Activated naive CD4-positive, alpha-beta T cell treated with anti-CD3 and anti-CD28 coated beads, Interleukin-2, amount 10 ng/mL, durations not matched to agents 7 days and 5 days (primary cell): ENCODE measurements around the gene ZNF385D.

ENCODE experiments used
- CTCF ChIA-PET: fragments of 350-600 bp; sonication (Branson Sonifier 250); formaldehyde crosslinking; loops from one replicate; lab custom pipeline; 2021; ENCODE audit warnings: antibody characterized with exemption; lab: Charles Lee
- DNase-seq: peaks from one replicate; pipeline ENCODE4 v3.0.0-alpha.2; 2020
- H3K27ac Mint-ChIP-seq: one replicate; pipeline ENCODE4 v1.8.0; 2021; ENCODE audit warnings: mild to moderate bottlenecking, moderate library complexity, mixed read lengths
- H3K27me3 Mint-ChIP-seq: one replicate; pipeline ENCODE4 v1.8.0; 2021; ENCODE audit warnings: mild to moderate bottlenecking, mixed read lengths
- H3K36me3 Mint-ChIP-seq: one replicate; pipeline ENCODE4 v1.8.0; 2021; ENCODE audit warnings: mixed read lengths
- H3K4me1 Mint-ChIP-seq: one replicate; pipeline ENCODE4 v1.8.0; 2021; ENCODE audit warnings: mixed read lengths
- H3K4me3 Mint-ChIP-seq: one replicate; pipeline ENCODE4 v1.8.0; 2021; ENCODE audit warnings: mild to moderate bottlenecking, moderate library complexity, mixed read lengths
- H3K9me3 Mint-ChIP-seq: one replicate; pipeline ENCODE4 v1.8.0; 2021; ENCODE audit warnings: mixed read lengths

Gene ZNF385D

DNA sequence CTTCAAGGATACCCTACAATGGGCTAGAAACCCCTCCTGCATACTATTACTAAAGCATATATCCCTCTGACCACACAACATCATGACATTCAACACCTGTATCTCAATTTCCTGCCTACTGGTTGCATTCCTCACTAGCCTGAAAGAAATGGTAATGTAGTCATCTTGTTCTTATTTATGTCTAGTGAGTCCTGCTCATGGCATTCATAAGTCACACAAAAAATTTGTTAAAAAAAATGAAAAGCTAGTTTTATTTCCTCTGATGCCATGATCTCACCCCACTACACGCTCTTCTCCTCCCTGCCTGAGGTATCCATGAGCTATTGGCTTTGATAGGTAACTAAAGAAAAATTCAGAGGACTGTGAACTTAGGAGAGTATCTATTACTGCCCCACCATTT is 284.5 kb downstream of the ZNF385D start:
- CTCF ChIA-PET: no interaction called here
- H3K27me3 Mint-ChIP-seq: no peaks in the 10 kb centered on the region
- no peaks in the 10 kb centered on the region for H3K4me1 Mint-ChIP-seq
- no peak for DNase-seq
- H3K27ac Mint-ChIP-seq: no peak overlapping the region
- H3K36me3 Mint-ChIP-seq: no peaks in the 10 kb centered on the region
- no peak overlapping the region for H3K4me3 Mint-ChIP-seq
- peaks cover 3% of the 10 kb centered on the region for H3K9me3 Mint-ChIP-seq

- Mint-ChIP-seq H3K27ac (no peak overlapping the region), H3K4me1 (no peaks in the 10 kb centered on the region), H3K27me3 (no peaks in the 10 kb centered on the region), H3K36me3 (no peaks in the 10 kb centered on the region), H3K4me3 (no peak overlapping the region), H3K9me3 (peaks cover 1% of the 10 kb centered on the region)
- no peak for DNase-seq
- CTCF ChIA-PET: no interaction called here
These were observed 286.3 kb downstream of the ZNF385D start for GRCh38 chr3:21464746-21465145.

GRCh38 chr3:21463319-21463718 is 287.7 kb downstream of the ZNF385D start:
- CTCF ChIA-PET: no interaction called here
- no peak overlapping the region for H3K27ac Mint-ChIP-seq
- H3K9me3 Mint-ChIP-seq: peaks cover 2% of the 10 kb centered on the region
- no peak overlapping the region for H3K4me3 Mint-ChIP-seq
- DNase-seq: no peak
- H3K4me1 Mint-ChIP-seq: no peaks in the 10 kb centered on the region
- no peaks in the 10 kb centered on the region for H3K27me3 Mint-ChIP-seq
- no peaks in the 10 kb centered on the region for H3K36me3 Mint-ChIP-seq

DNA sequence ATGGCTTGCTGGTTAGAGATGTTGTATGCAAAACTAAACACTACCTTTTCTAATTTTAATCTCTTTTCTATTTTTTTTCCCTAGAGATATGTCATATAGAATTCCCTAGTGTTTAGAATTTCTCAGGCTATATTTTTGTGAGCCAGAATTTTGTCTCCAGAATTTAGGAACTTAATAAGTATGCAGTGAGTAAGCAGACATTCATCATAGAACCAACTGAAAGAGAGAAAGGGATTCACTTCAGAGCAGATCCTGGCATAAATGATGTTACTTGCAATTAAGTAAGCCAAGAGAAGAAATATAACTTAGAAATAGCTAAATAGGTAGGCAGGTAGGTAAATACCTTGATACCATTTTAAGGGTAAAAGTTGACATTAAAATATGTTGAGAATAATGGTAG is 288.9 kb downstream of the ZNF385D start:
- CTCF ChIA-PET: no interaction called here
- Mint-ChIP-seq H3K27me3 (no peaks in the 10 kb centered on the region), H3K4me1 (no peaks in the 10 kb centered on the region), H3K9me3 (peaks cover 3% of the 10 kb centered on the region), H3K27ac (no peak overlapping the region), H3K36me3 (no peaks in the 10 kb centered on the region), H3K4me3 (no peak overlapping the region)
- no peak for DNase-seq

- no peaks in the 10 kb centered on the region for H3K4me1 Mint-ChIP-seq
- CTCF ChIA-PET: no interaction called here
- H3K9me3 Mint-ChIP-seq: peaks cover 8% of the 10 kb centered on the region
- DNase-seq: no peak
- no peak overlapping the region for H3K27ac Mint-ChIP-seq
- H3K4me3 Mint-ChIP-seq: no peak overlapping the region
- no peaks in the 10 kb centered on the region for H3K27me3 Mint-ChIP-seq
- no peaks in the 10 kb centered on the region for H3K36me3 Mint-ChIP-seq
These were observed 293.9 kb downstream of the ZNF385D start for GRCh38 chr3:21457084-21457483.

- peaks cover 9% of the 10 kb centered on the region for H3K9me3 Mint-ChIP-seq
- no peak overlapping the region for H3K4me3 Mint-ChIP-seq
- no peak overlapping the region for H3K27ac Mint-ChIP-seq
- CTCF ChIA-PET: interaction anchor here (0.9 kb wide), 1 partner anchor 158 kb away, joined by 3 read pairs; no protein-coding TSS in a partner anchor
- H3K27me3 Mint-ChIP-seq: no peaks in the 10 kb centered on the region
- H3K36me3 Mint-ChIP-seq: no peaks in the 10 kb centered on the region
- no peak for DNase-seq
- H3K4me1 Mint-ChIP-seq: no peaks in the 10 kb centered on the region
These were observed 301.3 kb downstream of the ZNF385D start for GRCh38 chr3:21449738-21450137.

- Mint-ChIP-seq H3K4me3 (no peak overlapping the region), H3K27ac (no peak overlapping the region), H3K9me3 (peaks cover 6% of the 10 kb centered on the region), H3K27me3 (no peaks in the 10 kb centered on the region), H3K4me1 (no peaks in the 10 kb centered on the region), H3K36me3 (no peaks in the 10 kb centered on the region)
- CTCF ChIA-PET: no interaction called here
- no peak for DNase-seq
These were observed 303.4 kb downstream of the ZNF385D start for GRCh38 chr3:21447476-21448151.

DNA sequence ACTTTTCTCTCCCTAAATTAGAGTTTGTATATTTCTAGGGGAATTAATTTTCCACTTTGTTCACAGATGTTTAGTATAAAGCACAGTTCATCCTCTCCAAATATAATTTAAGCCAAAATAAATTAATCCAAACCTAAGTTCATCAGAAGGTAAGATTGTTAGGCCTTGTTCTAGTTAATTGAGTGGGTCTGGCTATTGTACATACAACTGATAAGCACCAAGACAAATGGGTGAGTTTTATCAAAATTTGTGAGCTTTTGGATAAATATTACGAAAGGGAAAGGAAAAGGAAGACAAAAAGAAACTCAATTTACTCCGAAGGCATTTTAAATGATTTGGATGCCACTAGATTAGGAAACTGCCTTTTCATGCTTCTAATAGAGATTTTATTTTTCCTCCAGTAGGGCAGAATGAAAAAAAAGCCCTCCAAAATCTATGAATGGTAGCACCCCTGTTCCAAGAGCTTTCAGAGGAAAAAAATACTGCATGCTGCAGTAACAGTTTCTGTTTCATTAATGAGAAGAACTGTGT is 304.0 kb downstream of the ZNF385D start:
- Mint-ChIP-seq H3K27ac (no peak overlapping the region), H3K4me1 (no peaks in the 10 kb centered on the region), H3K27me3 (no peaks in the 10 kb centered on the region), H3K4me3 (no peak overlapping the region), H3K36me3 (no peaks in the 10 kb centered on the region), H3K9me3 (peaks cover 6% of the 10 kb centered on the region)
- CTCF ChIA-PET: no interaction called here
- DNase-seq: no peak

DNA sequence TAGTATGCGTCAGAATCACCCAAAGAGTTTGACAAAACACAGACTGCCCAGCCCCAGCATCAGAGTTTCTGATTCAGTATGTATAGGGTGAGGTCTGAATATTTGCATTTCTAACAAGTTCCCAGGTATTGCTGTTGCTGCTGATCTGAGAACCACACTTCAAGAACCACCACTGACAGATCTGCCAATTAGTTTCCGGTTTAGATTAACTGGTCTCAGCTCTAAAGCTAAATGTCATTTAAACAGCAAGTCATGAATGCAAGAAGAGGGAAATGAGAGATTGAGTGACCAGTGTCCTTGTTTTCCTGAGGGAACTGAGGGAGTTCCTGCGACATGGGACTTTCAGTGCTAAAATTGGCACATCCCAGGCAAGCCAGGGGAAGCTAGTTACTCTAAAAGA is 305.0 kb downstream of the ZNF385D start:
- Mint-ChIP-seq H3K27ac (no peak overlapping the region), H3K4me1 (no peaks in the 10 kb centered on the region), H3K9me3 (peaks cover 6% of the 10 kb centered on the region), H3K36me3 (no peaks in the 10 kb centered on the region), H3K4me3 (no peak overlapping the region), H3K27me3 (no peaks in the 10 kb centered on the region)
- DNase-seq: no peak
- CTCF ChIA-PET: no interaction called here

- Mint-ChIP-seq H3K4me3 (no peak overlapping the region), H3K9me3 (peaks cover 4% of the 10 kb centered on the region), H3K27me3 (no peaks in the 10 kb centered on the region), H3K27ac (no peak overlapping the region), H3K36me3 (no peaks in the 10 kb centered on the region), H3K4me1 (no peaks in the 10 kb centered on the region)
- CTCF ChIA-PET: no interaction called here
- DNase-seq: no peak
These were observed 309.2 kb downstream of the ZNF385D start for GRCh38 chr3:21441821-21442220.

GRCh38 chr3:21436835-21437234 is 314.2 kb downstream of the ZNF385D start:
- no peak for DNase-seq
- H3K4me1 Mint-ChIP-seq: no peaks in the 10 kb centered on the region
- CTCF ChIA-PET: no interaction called here
- H3K36me3 Mint-ChIP-seq: no peaks in the 10 kb centered on the region
- no peaks in the 10 kb centered on the region for H3K27me3 Mint-ChIP-seq
- no peak overlapping the region for H3K27ac Mint-ChIP-seq
- no peak overlapping the region for H3K4me3 Mint-ChIP-seq
- peaks cover 14% of the 10 kb centered on the region for H3K9me3 Mint-ChIP-seq

DNA sequence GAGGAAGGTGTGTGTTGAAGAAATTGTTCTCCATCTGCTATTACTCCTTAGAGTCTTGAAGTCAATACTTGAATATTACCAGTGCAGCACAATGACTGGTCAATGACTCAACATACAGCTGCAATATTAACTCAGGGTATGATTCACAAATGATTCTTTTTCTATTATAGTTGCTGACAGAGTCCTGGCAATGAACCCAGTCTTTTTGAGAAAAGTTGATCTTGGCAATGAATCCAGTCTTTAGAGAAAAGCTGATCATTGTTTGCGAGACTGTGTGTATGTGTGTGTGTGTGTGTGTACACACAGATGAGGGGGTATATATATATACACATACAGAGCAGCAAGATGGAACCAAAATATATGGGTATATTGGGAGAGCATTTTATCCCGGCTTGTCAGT is 315.1 kb downstream of the ZNF385D start:
- Mint-ChIP-seq H3K9me3 (peaks cover 14% of the 10 kb centered on the region), H3K4me1 (no peaks in the 10 kb centered on the region), H3K27me3 (no peaks in the 10 kb centered on the region), H3K36me3 (no peaks in the 10 kb centered on the region), H3K4me3 (no peak overlapping the region), H3K27ac (no peak overlapping the region)
- no peak for DNase-seq
- CTCF ChIA-PET: no interaction called here

DNA sequence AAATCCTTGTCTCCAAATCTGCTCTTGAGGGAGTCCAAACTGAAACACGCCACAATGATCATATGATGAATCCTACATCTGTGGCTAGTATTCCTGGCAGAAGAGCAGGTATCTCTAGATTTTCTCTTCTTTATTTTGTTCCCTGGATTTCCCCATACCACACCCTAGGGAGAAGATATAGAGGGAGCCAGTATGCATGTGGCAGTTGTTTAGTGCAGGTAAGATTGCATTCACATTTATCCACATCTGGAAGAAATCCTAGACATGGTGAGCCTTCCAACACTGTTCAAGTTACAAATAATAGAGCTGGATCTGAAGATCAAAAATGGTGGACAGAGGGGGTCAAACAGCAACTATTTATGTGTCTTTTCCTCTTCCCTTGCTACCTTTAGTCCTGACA is 316.7 kb downstream of the ZNF385D start:
- CTCF ChIA-PET: no interaction called here
- no peak overlapping the region for H3K4me3 Mint-ChIP-seq
- peaks cover 14% of the 10 kb centered on the region for H3K9me3 Mint-ChIP-seq
- H3K4me1 Mint-ChIP-seq: no peaks in the 10 kb centered on the region
- H3K27me3 Mint-ChIP-seq: no peaks in the 10 kb centered on the region
- no peak for DNase-seq
- no peak overlapping the region for H3K27ac Mint-ChIP-seq
- no peaks in the 10 kb centered on the region for H3K36me3 Mint-ChIP-seq

GRCh38 chr3:21433751-21434150 is 317.3 kb downstream of the ZNF385D start:
- Mint-ChIP-seq H3K9me3 (peaks cover 14% of the 10 kb centered on the region), H3K4me1 (no peaks in the 10 kb centered on the region)
- CTCF ChIA-PET: no interaction called here

GRCh38 chr3:21426920-21427319 is 324.1 kb downstream of the ZNF385D start:
- DNase-seq: no peak
- Mint-ChIP-seq H3K4me3 (no peak overlapping the region), H3K27me3 (no peaks in the 10 kb centered on the region), H3K9me3 (peaks cover under 1% of the 10 kb centered on the region), H3K36me3 (no peaks in the 10 kb centered on the region), H3K4me1 (no peaks in the 10 kb centered on the region), H3K27ac (no peak overlapping the region)
- CTCF ChIA-PET: no interaction called here

More at GRCh38 chr3:21433751-21434150, 317.3 kb downstream of the ZNF385D start:
- H3K27ac Mint-ChIP-seq: no peak overlapping the region
- no peaks in the 10 kb centered on the region for H3K27me3 Mint-ChIP-seq
- DNase-seq: no peak
- H3K4me3 Mint-ChIP-seq: no peak overlapping the region
- no peaks in the 10 kb centered on the region for H3K36me3 Mint-ChIP-seq
